Measurements from ENCODE around the gene STRIP2. TPM values are rescaled to one million over a fixed set of nuclear protein-coding genes. Genes with fewer than 3 reads are reported as not detected.
A peak's percentile ranks its signal among the peaks of the same experiment; 100 is the strongest.

STRIP2 gene, protein sequence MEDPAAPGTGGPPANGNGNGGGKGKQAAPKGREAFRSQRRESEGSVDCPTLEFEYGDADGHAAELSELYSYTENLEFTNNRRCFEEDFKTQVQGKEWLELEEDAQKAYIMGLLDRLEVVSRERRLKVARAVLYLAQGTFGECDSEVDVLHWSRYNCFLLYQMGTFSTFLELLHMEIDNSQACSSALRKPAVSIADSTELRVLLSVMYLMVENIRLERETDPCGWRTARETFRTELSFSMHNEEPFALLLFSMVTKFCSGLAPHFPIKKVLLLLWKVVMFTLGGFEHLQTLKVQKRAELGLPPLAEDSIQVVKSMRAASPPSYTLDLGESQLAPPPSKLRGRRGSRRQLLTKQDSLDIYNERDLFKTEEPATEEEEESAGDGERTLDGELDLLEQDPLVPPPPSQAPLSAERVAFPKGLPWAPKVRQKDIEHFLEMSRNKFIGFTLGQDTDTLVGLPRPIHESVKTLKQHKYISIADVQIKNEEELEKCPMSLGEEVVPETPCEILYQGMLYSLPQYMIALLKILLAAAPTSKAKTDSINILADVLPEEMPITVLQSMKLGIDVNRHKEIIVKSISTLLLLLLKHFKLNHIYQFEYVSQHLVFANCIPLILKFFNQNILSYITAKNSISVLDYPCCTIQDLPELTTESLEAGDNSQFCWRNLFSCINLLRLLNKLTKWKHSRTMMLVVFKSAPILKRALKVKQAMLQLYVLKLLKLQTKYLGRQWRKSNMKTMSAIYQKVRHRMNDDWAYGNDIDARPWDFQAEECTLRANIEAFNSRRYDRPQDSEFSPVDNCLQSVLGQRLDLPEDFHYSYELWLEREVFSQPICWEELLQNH
- total RNA-seq = 6.3 and 6.9 TPM in 2 replicates

DNA sequence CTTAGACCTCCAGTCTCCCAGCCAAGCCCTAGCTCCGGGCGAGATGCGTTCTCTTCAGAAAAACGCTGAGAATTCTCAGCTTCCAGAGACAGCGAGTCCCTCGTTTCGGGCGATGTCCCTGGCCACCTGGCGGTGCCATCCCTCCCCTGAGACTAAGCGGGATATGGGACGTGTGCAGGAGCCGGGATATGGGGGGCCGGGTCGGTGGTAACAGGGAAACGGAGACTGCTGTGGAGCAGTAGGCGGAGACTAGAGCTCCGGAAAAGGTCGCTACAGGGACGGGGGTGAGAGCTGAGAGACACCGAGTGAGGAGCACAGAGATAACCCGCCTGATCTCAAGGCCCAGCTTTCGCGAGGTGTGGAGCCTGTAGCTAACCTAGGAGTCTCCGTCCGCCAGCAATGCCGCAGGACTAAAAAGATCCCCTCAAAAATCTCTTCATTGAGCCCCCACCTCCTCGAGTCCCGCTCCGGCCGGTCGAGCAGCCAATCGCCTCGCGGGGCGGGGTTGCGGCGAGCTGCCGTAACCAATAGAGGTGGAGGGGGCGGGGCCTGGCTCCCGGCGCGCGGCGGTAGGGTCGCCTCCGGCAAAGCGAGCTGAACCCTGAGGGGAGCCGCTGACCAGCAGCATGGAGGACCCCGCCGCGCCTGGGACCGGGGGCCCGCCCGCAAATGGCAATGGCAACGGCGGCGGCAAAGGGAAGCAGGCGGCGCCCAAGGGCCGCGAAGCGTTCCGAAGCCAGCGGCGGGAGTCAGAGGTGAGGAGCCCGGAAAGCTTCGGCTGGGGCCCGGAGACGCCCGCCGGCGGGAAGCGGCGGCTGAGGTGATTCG is at the start of gene STRIP2:
Gene STRIP2 (plus strand): TSS at position 586 of the 828 bp plus-strand sequence. CDS start 41 bp downstream, at position 627.
- TF ChIP-seq, protein P1, sequence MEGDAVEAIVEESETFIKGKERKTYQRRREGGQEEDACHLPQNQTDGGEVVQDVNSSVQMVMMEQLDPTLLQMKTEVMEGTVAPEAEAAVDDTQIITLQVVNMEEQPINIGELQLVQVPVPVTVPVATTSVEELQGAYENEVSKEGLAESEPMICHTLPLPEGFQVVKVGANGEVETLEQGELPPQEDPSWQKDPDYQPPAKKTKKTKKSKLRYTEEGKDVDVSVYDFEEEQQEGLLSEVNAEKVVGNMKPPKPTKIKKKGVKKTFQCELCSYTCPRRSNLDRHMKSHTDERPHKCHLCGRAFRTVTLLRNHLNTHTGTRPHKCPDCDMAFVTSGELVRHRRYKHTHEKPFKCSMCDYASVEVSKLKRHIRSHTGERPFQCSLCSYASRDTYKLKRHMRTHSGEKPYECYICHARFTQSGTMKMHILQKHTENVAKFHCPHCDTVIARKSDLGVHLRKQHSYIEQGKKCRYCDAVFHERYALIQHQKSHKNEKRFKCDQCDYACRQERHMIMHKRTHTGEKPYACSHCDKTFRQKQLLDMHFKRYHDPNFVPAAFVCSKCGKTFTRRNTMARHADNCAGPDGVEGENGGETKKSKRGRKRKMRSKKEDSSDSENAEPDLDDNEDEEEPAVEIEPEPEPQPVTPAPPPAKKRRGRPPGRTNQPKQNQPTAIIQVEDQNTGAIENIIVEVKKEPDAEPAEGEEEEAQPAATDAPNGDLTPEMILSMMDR (conservative IDR thresholded peaks at IDR 0.05; ENCODE audit: low read depth, low read length) = peak; percentile 32

DNA sequence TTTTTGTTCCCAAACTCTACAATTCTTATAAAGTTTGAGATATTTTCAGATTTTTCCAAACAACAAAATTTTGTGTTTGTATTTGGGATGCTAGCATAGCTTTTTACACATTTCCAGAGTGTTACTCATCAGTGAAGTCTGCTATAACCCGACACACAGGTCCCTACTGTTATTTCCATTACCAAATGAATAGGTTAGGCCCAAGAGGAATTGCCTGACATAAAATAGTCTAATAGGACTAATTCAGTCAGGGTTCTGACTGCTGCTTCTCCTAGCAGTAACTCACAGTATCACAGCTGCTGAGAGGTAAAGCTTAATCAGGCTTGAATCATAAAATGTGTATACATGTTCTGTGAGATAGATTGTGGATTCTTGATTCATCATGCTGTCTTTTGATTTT is 49.1 kb upstream of the STRIP2 start:
- TF ChIP-seq, protein P1 (conservative IDR thresholded peaks at IDR 0.05; ENCODE audit: low read depth, low read length) = no peak
- no peak for DNase-seq (ENCODE audit: low read depth)
- no peak overlapping the region for H3K4me3 ChIP-seq (ENCODE audit: low read depth, low read length)

More for the DNA sequence above, at the start of gene STRIP2:
- H3K4me3 ChIP-seq (ENCODE audit: low read depth, low read length) = peak within 1 kb of the TSS; percentile 81
- no peak for DNase-seq (ENCODE audit: low read depth)

DNA sequence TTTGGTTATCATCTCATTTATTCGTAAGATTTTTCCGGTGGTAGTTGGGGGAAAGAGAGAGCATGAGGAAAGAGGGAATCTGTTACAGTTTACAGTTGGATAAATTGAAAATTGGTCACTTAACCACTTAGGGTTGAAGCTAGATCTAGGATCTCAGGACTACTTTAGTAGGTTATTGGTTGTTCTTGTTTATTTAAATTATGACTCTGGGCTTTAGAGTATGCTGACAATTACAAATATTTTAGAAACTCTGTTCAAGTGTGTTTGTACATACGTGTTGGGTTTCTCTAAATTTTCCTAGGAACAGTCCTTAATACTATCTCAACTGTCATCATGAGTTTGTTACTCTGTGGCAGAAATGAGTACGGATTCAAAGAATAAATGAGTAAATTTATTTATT is 48.6 kb upstream of the STRIP2 start:
- TF ChIP-seq, protein P1 (conservative IDR thresholded peaks at IDR 0.05; ENCODE audit: low read depth, low read length) = no peak
- no peak overlapping the region for H3K4me3 ChIP-seq (ENCODE audit: low read depth, low read length)
- DNase-seq (ENCODE audit: low read depth) = no peak

DNA sequence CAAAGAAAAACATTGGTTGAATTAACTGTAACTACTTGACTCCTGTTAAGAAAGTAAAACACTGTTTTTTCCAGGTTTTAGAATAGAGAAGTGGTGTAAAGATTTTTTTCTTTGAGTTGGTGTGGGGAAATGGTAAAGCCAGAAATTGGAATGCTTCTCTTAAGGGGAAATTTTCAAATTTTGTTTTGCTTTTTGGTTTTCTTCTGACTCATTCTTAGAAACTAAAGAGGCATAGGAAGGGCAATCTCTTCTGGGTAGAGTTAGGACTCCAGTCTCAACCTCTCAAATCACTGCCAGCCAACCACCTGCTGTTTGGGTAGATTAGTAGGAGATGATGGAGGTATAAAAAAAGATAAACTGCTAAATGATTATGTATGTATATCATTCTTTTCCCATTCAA is 47.7 kb upstream of the STRIP2 start:
- no peak for DNase-seq (ENCODE audit: low read depth)
- TF ChIP-seq, protein P1 (conservative IDR thresholded peaks at IDR 0.05; ENCODE audit: low read depth, low read length) = no peak
- H3K4me3 ChIP-seq (ENCODE audit: low read depth, low read length) = no peak overlapping the region

DNA sequence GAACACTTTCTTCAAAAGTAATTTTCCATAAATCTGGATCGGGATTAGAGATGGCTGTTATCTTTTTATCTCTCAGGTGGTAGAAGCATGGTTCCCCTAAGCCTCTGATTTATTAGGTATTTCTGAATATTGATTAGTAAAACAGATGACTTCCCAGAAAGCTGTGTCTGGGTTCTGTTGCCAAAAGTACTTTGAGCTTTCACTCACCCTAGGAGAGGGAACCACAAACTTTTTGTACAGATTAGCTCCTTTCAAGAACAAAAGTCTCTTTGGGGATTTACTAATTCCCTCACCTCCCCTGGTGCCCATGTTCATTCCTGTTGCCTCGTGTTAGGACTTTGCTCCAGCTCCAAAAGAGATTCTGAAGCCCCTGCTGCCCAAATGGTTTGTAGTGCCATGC is 46.7 kb upstream of the STRIP2 start:
- H3K4me3 ChIP-seq (ENCODE audit: low read depth, low read length) = no peak overlapping the region
- no peak for DNase-seq (ENCODE audit: low read depth)
- TF ChIP-seq, protein P1 (conservative IDR thresholded peaks at IDR 0.05; ENCODE audit: low read depth, low read length) = no peak

DNA sequence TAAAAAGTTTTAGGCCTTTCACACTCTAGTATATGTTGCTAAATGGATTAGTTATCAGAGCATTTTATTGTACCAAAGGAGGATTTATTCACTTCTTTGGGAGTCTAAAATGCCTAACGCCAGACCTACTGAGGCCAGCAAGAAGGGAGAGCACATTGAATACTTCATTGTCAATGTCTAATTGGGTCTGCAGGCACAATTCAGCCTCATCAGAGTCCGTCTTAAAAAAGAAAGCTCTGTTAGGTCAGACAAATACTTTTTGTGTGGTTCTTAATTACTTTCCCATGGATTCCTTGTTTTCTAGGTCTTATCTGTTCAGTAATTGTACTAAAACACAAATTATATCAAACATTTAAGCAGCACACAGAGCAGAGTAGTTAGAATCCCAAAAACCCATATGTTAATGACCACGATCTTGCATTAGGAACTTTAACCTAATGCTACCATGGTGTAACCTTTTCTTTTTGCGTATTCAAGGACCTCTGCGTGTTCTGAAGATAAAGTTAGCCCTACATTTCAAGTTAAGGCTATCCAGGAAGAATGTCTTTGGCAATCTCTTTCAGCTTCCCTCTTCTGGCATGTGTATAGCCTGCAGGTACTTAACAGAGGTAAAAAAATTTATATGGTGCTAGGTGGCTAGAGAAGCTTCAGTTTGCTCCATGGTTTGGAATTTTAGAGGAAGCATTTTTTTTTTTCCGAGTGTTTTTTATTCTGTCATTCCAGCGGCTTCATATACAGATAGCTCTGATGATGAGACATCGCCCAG is 45.7 kb upstream of the STRIP2 start:
- TF ChIP-seq, protein P1 (conservative IDR thresholded peaks at IDR 0.05; ENCODE audit: low read depth, low read length) = no peak
- H3K4me3 ChIP-seq (ENCODE audit: low read depth, low read length) = no peak overlapping the region

More for the DNA sequence above, 45.7 kb upstream of the STRIP2 start:
- DNase-seq (ENCODE audit: low read depth) = no peak

Measured in epithelial cell of proximal tubule (primary cell).